ENCODE data around the gene ECHS1. TPM values are rescaled to one million over a fixed set of nuclear protein-coding genes. Genes with fewer than 3 reads are reported as not detected.
"Not testable (repeated sequence)": the region's sequence is repeated elsewhere in the genome, so short reads cannot be mapped to it uniquely, and the experiment has no call there.

ECHS1 gene
- total and polyA plus RNA-seq, 4 experiments from 2014 or later = 29.7 to 117 (median 56.0) TPM

DNA sequence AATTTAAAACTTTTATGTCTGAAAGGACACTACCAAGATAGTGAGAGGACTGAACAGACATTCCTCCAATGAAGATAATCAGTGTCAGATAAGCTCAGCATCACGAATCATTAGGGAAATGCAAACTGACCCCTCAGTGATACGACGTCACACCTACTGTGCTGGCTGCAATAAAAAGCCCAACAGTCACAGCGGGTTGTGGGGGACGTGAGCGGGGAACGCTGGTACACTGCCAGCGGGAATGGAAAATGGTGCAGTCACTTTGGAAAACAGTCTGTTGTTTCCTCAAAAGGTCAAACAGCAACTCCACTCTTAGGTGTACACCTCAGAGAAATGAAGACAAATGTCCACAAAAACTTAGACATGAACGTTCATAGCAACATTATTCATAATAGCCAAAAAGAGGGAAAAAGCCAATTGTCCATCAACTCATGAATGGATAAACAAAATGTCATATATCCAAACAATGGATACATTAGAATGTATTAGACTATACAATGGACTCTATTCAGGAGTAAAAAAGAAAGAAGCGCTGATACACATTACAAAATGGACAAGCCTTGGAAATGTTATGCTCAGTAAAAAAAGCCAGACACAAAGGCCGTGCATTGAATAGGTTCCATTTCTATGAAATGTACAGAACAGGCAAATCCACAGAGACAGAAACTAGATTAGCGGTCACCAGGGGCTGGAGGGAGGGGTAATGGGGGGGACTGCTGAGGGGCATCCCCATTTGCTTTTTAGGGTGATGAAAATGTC lies 2.4 kb upstream of the ECHS1 start:
- H3K4me1 Mint-ChIP-seq = peaks cover 2 to 24% (median 12%) of the 10 kb centered on the region in 4 donors
- Histone ChIP-seq H3K4me3 (ENCODE audit: low read length in 2 of 2) (no peak overlapping the region), H3K27me3 (ENCODE audit: insufficient read depth, low read length) (no peaks in the 10 kb centered on the region), H3K27ac (ENCODE audit: low read depth, low read length) (no peak overlapping the region), H3K9me3 (ENCODE audit: control insufficient read depth in 1 of 2, low read length in 2 of 2) (no peaks in the 10 kb centered on the region), H3K36me3 (ENCODE audit: insufficient read depth, low read length) (peaks cover 2% of the 10 kb centered on the region), H3K4me1 (ENCODE audit: insufficient read depth, low read length) (peaks cover 24% of the 10 kb centered on the region)
- peak overlapping the region in 2 of 7 donors; percentile 41 to 75 for H3K27ac Mint-ChIP-seq
- H3K9me3 Mint-ChIP-seq = no peaks in the 10 kb centered on the region
- peak overlapping the region in 5 of 8 donors; percentile 28 to 78 (median 44) for H3K4me3 Mint-ChIP-seq
- peaks cover 0 to 4% of the 10 kb centered on the region in 2 donors for H3K36me3 Mint-ChIP-seq
- DNase-seq = no peak
- intact Hi-C loops (cut with micrococcal nuclease) = no loop called here
- POLR2A ChIA-PET (ENCODE audit: partially characterized antibody) = interaction anchor here (1.6 to 5.9 kb wide), 2 partner anchors 9 to 15 kb away, joined by 4 to 68 read pairs; no protein-coding TSS in a partner anchor
- CTCF ChIA-PET (ENCODE audit: partially characterized antibody) = interaction anchor here (1.4 kb wide), 1 partner anchor 14 kb away, joined by 6 read pairs; no protein-coding TSS in a partner anchor
- no peaks in the 10 kb centered on the region for H3K27me3 Mint-ChIP-seq

DNA sequence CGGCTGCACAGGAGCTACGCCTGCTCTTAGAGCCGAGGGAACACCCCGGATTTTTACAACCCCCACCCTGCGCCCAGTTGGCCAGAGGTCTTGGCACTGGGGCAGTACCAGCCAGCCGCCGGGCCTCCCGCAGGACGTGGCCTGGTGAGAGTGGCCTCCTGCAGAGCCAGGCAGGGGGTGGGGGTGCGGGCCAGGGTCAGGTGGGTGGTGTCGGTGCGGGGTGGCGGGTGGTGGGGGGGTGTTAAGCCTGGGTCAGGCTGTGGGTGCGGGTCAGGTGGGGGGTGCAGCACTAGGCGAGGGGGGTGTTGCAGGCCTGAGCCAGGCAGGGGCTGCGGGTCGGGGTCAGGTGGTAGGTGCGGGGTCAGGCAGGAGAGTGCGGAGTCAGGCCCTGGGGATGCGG lies 647 bp downstream of the ECHS1 start:
- ChIA-PET CTCF (ENCODE audit: partially characterized antibody) (interaction anchor here (0.7 to 1.7 kb wide), 2 partner anchors 43 to 128 kb away, joined by 3 to 6 read pairs; no protein-coding TSS in a partner anchor), POLR2A (ENCODE audit: partially characterized antibody) (interaction anchor here (1.2 to 1.4 kb wide), 4 partner anchors 11 to 114 kb away, joined by 3 to 18 read pairs (median 6); no protein-coding TSS in a partner anchor)
- Mint-ChIP-seq H3K27me3 (no peaks in the 10 kb centered on the region), H3K4me1 (peaks cover 2 to 24% (median 14%) of the 10 kb centered on the region in 4 donors), H3K4me3 (peak overlapping the region in 7 of 8 donors; percentile 61 to 81 (median 77)), H3K27ac (no peak overlapping the region), H3K9me3 (no peaks in the 10 kb centered on the region), H3K36me3 (peaks cover 17 to 26% of the 10 kb centered on the region in 2 donors)
- H3K4me3 ChIP-seq (ENCODE audit: low read length in 2 of 2) = no peak overlapping the region
- H3K27me3 ChIP-seq (ENCODE audit: insufficient read depth, low read length) = no peaks in the 10 kb centered on the region
- H3K27ac ChIP-seq (ENCODE audit: low read depth, low read length) = no peak overlapping the region
- H3K9me3 ChIP-seq (ENCODE audit: control insufficient read depth in 1 of 2, low read length in 2 of 2) = no peaks in the 10 kb centered on the region
- H3K4me1 ChIP-seq (ENCODE audit: insufficient read depth, low read length) = peaks cover 11% of the 10 kb centered on the region
- peaks cover 15% of the 10 kb centered on the region for H3K36me3 ChIP-seq (ENCODE audit: insufficient read depth, low read length)
- intact Hi-C loops (cut with micrococcal nuclease) = loop anchor here (2.0 kb wide), 1 partner anchor 16 kb away; no protein-coding TSS in a partner anchor
- DNase-seq = no peak

DNA sequence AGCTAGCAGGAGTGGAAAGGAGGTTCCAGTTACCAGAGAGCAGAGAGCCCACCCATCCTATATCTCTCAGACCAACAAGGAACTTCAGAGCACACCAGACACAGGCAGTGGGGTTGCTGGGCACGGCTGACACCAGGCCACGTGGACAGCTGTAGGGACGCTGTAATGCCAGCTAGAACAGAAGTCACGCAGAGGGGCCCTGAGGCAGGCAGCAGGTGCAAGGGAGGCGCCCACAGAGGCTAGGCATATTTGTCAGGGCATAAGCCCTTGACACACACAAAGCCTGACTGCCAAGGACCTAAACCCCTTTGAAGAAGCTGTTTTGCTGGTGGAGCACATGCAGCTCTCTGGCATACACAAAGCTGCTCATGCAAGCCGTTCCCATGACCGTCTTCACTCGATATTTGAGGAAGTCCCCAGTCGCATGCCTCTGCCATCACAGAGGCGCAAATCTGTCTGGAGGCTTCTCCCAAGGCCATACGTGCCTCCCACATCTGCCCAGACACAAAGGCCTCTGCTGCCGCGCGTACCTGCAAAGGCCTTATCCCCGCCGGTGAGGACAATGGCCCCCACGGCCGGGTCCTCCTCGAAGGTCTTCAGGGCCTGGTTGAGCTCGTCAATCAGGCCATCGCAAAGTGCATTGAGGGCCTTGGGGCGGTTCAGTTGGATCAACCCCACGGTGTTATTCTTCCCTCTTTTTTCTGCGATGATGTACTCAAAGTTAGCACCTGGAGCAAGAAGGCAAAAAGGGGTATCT lies 2.9 kb downstream of the ECHS1 start:
- H3K4me3 ChIP-seq (ENCODE audit: low read length in 2 of 2) = no peak overlapping the region
- H3K27me3 Mint-ChIP-seq = no peaks in the 10 kb centered on the region
- CTCF ChIA-PET (ENCODE audit: partially characterized antibody) = interaction anchor here (1.2 kb wide), 1 partner anchor 41 kb away, joined by 3 read pairs; no protein-coding TSS in a partner anchor
- H3K4me1 Mint-ChIP-seq = peaks cover 2 to 17% (median 7%) of the 10 kb centered on the region in 4 donors
- H3K36me3 Mint-ChIP-seq = peaks cover 17 to 31% of the 10 kb centered on the region in 2 donors
- H3K9me3 Mint-ChIP-seq = no peaks in the 10 kb centered on the region
- intact Hi-C loops (cut with micrococcal nuclease) = no loop called here
- H3K9me3 ChIP-seq (ENCODE audit: control insufficient read depth in 1 of 2, low read length in 2 of 2) = no peaks in the 10 kb centered on the region
- no peak overlapping the region for H3K27ac Mint-ChIP-seq
- peak overlapping the region in 4 of 8 donors; percentile 9 to 62 (median 48) for H3K4me3 Mint-ChIP-seq
- no peak for DNase-seq
- H3K27ac ChIP-seq (ENCODE audit: low read depth, low read length) = no peak overlapping the region
- H3K36me3 ChIP-seq (ENCODE audit: insufficient read depth, low read length) = peaks cover 15% of the 10 kb centered on the region
- POLR2A ChIA-PET (ENCODE audit: partially characterized antibody) = interaction anchor here (0.7 to 1.0 kb wide), 2 partner anchors 18 to 19 kb away, joined by 3 read pairs; no protein-coding TSS in a partner anchor
- peaks cover 11% of the 10 kb centered on the region for H3K4me1 ChIP-seq (ENCODE audit: insufficient read depth, low read length)
- no peaks in the 10 kb centered on the region for H3K27me3 ChIP-seq (ENCODE audit: insufficient read depth, low read length)

- Mint-ChIP-seq H3K27me3 (no peaks in the 10 kb centered on the region), H3K27ac (peak overlapping the region in 1 of 7 donors; percentile 77), H3K4me3 (no peak overlapping the region)
Measured at GRCh38 chr10:133368153-133368552, 5.0 kb downstream of the ECHS1 start.

DNA sequence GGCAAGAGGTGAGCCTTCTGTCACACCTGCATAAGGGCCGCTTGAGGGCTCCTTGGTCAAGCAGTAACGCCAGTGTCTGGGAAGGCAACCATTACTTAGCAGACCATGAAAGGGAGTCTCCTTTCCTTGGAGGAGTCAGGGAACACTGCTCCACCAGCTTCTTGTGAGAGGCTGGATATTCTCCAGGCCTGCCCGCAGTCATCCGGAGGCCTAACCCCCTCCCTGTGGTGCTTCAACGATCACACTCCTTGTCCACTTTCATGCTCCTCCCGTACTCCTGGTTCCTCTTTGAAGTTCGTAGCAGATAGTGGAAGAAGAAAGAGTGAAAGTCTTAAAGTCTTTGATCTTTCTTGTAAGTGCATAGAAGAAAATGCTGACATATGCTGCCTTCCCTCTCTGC lies 5.7 kb downstream of the ECHS1 start:
- H3K36me3 ChIP-seq (ENCODE audit: insufficient read depth, low read length) = peaks cover 15% of the 10 kb centered on the region
- CTCF ChIA-PET (ENCODE audit: partially characterized antibody) = not testable (repeated sequence)

More at GRCh38 chr10:133368153-133368552, 5.0 kb downstream of the ECHS1 start:
- H3K36me3 ChIP-seq (ENCODE audit: insufficient read depth, low read length) = peaks cover 15% of the 10 kb centered on the region
- peaks cover 6% of the 10 kb centered on the region for H3K4me1 ChIP-seq (ENCODE audit: insufficient read depth, low read length)
- H3K4me1 Mint-ChIP-seq = peaks cover 0 to 12% (median 3%) of the 10 kb centered on the region in 4 donors
- no peaks in the 10 kb centered on the region for H3K9me3 ChIP-seq (ENCODE audit: control insufficient read depth in 1 of 2, low read length in 2 of 2)
- POLR2A ChIA-PET (ENCODE audit: partially characterized antibody) = interaction anchor here (1.0 kb wide), 1 partner anchor 33 kb away, joined by 7 read pairs; the partner anchor contains the start of gene CALY
- H3K27ac ChIP-seq (ENCODE audit: low read depth, low read length) = no peak overlapping the region
- CTCF ChIA-PET (ENCODE audit: partially characterized antibody) = interaction anchor here (1.0 kb wide), 1 partner anchor 38 kb away, joined by 3 read pairs; no protein-coding TSS in a partner anchor
- no peak overlapping the region for H3K4me3 ChIP-seq (ENCODE audit: low read length in 2 of 2)
- no peaks in the 10 kb centered on the region for H3K9me3 Mint-ChIP-seq
- intact Hi-C loops (cut with micrococcal nuclease) = no loop called here
- DNase-seq = no peak
- H3K27me3 ChIP-seq (ENCODE audit: insufficient read depth, low read length) = no peaks in the 10 kb centered on the region
- peaks cover 23 to 37% of the 10 kb centered on the region in 2 donors for H3K36me3 Mint-ChIP-seq

DNA sequence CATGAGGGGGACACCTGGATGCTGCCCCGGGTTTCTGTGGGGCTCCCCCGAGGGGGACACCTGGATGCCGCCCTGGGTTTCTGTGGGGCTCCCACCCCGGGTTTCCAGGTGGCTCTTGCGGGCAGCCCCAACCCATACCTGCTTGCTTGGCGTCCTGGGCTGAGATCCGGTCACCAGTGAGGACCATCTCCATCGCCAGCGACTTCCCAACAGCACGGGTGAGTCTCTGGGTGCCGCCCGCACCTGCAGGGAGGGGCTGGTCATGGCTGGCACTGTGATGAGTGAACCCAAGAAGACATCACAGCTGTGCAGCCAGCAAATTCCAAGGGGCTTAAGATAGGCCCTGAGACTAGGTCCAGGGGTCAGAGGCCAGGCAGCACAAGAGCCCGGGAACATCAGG lies 6.4 kb downstream of the ECHS1 start:
- Mint-ChIP-seq H3K27ac (no peak overlapping the region), H3K4me1 (peaks cover 0 to 13% (median 2%) of the 10 kb centered on the region in 4 donors), H3K4me3 (no peak overlapping the region), H3K36me3 (peaks cover 23 to 42% of the 10 kb centered on the region in 2 donors), H3K9me3 (no peaks in the 10 kb centered on the region), H3K27me3 (no peaks in the 10 kb centered on the region)
- peaks cover 15% of the 10 kb centered on the region for H3K36me3 ChIP-seq (ENCODE audit: insufficient read depth, low read length)
- H3K27me3 ChIP-seq (ENCODE audit: insufficient read depth, low read length) = no peaks in the 10 kb centered on the region
- H3K4me1 ChIP-seq (ENCODE audit: insufficient read depth, low read length) = no peaks in the 10 kb centered on the region
- no peak overlapping the region for H3K4me3 ChIP-seq (ENCODE audit: low read length in 2 of 2)
- no peaks in the 10 kb centered on the region for H3K9me3 ChIP-seq (ENCODE audit: control insufficient read depth in 1 of 2, low read length in 2 of 2)
- no peak overlapping the region for H3K27ac ChIP-seq (ENCODE audit: low read depth, low read length)
- intact Hi-C loops (cut with micrococcal nuclease) = no loop called here
- ChIA-PET CTCF (ENCODE audit: partially characterized antibody) (no interaction called here), POLR2A (ENCODE audit: partially characterized antibody) (interaction anchor here (1.0 kb wide), 1 partner anchor 10 kb away, joined by 4 read pairs; no protein-coding TSS in a partner anchor)
- DNase-seq = no peak

More for the DNA sequence above, 5.7 kb downstream of the ECHS1 start:
- H3K36me3 Mint-ChIP-seq = peaks cover 23 to 37% of the 10 kb centered on the region in 2 donors
- H3K27me3 ChIP-seq (ENCODE audit: insufficient read depth, low read length); H3K27ac Mint-ChIP-seq; H3K4me3 Mint-ChIP-seq; H3K4me1 ChIP-seq (ENCODE audit: insufficient read depth, low read length); POLR2A ChIA-PET (ENCODE audit: partially characterized antibody); H3K27ac ChIP-seq (ENCODE audit: low read depth, low read length); H3K9me3 ChIP-seq (ENCODE audit: control insufficient read depth in 1 of 2, low read length in 2 of 2); H3K27me3 Mint-ChIP-seq; H3K9me3 Mint-ChIP-seq; DNase-seq; H3K4me3 ChIP-seq (ENCODE audit: low read length in 2 of 2); intact Hi-C loops (cut with micrococcal nuclease): not testable (repeated sequence)
- H3K4me1 Mint-ChIP-seq = peaks cover 0 to 12% (median 3%) of the 10 kb centered on the region in 4 donors

Measured in CD4-positive, alpha-beta memory T cell (primary cell).